ENCODE measurements around the gene PACS1.

DNA sequence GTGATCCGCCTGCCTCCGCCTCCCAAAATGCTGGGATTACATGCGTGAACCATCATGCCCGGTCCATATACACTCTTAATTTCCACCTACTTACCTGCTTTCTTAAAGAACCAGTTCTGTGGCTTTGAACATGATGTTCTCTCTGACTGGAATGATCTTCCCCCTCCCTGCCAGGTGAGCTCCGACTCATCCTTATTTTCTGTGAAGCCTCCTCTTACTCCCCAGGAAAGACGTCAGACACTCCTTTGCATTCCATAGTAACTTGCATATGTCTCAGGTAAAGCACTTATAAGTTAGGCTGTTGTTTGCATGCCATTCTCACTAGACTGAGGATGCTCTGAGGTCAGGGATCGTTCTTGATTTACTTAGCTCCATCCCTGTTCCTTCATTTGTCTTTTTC, 106.6 kb downstream of the PACS1 start:
- TF ChIP-seq CTCF (IDR thresholded peaks at IDR 0.05; ENCODE audit: low read depth, low read length) (no peak), EZH2phosphoT487 (IDR thresholded peaks at IDR 0.05; ENCODE audit: low read depth) (no peak)
